ENCODE measurements around the gene GRK3.

DNA sequence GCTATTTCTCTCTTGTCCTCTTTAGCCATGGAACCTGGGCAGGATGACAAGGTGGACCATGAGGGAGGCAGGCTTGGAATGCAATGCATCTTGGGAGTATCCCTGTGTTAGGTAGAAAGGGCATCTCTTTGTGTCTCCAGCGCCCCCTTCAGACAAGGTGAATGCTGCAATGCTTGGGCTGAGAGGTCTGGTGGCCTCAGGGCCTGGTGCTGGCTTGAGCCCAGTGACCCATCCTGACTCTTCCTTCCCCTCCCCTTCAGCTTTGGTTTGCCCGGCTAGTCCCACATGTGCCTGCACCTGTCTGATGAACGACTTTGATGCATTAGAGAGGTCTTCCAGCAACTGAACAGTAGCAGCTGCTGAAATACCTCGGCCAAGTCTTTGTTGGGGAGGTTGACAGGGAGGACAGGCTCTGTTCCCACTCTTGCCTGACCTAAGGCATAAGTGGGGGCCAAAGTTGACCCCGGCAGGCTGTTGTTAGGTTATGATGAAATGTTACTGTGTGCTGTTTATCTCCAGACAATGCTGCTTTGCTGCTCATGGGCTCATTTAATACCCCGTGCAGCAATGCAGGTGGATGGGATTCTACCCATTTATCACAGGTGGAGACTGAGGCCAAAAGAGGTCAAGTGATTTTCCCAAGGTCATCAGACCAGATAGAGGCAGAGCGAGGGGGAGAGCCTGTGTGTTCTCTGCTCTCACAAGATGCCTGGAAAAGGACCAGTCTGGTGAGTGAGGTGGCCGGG, 200.0 kb downstream of the GRK3 start:
- TF ChIP-seq ZNF274 (IDR thresholded peaks at IDR 0.05; ENCODE audit: low read depth, low read length) (no peak), YY1 (IDR thresholded peaks at IDR 0.05; ENCODE audit: insufficient read depth, insufficient read length) (no peak), SUZ12 (IDR thresholded peaks at IDR 0.05; ENCODE audit: extremely low read depth, insufficient read depth, insufficient read length) (no peak)

All from NT2/D1 (cell line).